UCSD-AML1 (cell line): ENCODE results near the gene CFAP299.
"Not testable (repeated sequence)": the region's sequence is repeated elsewhere in the genome, so short reads cannot be mapped to it uniquely, and the experiment has no call there.

Experiments
- DNase-seq: peaks from one replicate; lab custom pipeline; 2025; ENCODE audit not compliant: unreplicated experiment; lab: John Stamatoyannopoulos, UW

The CFAP299 gene

GRCh38 chr4:80439294-80440061 lies 103.9 kb downstream of the CFAP299 start:
- not testable (repeated sequence) for DNase-seq

DNA sequence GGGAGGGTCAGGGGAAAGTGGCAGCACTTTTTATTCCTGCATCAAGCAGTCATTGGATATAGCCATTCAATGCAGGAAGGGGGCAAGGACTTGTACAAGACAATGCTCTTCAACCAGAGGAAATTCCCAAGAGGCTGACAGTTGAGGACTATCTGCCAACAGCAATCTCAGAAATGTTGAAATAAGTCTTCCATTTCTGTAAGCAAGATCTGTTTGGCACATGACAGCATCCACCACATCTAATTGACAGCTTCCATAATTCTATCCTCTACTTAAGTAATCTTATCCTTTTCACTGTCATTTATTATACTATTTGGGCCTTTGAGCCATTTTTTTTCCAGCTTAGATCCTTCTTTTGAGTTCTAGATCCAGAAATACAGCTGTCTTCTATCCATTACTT lies 110.7 kb downstream of the CFAP299 start:
- DNase-seq: no peak

- DNase-seq: no peak
Measured at GRCh38 chr4:80446664-80447063, 111.1 kb downstream of the CFAP299 start.

GRCh38 chr4:80447493-80447892 lies 112.0 kb downstream of the CFAP299 start:
- no peak for DNase-seq

DNA sequence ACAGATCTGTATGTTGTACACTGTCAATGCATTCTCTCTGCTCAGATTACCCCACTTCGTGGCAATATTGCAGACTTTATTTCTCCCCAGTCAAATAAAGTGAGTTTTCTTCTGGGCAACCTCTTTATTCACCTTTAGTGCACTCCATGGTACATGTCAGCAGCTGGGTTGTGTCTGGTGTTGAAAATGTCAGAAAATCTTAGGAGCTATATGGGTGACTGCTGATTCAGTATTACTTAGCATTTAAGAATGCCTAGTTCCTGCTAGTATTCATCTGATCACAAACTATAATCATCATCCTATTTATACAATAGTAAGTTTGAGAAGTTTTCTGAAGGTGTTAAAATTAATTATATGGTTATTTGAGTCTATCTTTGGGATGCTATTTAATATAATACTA lies 112.5 kb downstream of the CFAP299 start:
- DNase-seq: no peak

DNA sequence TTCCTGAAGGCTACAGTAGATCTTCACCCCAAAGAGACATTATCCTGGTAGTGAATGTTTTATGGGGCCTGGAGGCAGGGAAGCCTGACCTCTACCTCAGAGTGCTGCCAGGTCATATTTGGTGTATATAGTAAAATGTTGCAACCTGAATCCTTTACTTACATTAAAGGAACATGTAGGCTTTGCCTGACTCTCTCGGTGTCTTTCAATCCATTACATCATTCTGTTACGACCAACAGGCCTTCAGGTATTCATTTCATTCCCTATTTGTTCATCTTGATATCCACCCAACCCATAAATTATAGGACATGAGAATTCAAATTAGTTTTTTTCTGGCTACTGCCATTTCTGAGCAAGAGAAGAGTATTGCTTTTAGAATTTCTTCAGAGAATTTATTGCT lies 116.5 kb downstream of the CFAP299 start:
- DNase-seq: no peak

- no peak for DNase-seq
Measured at GRCh38 chr4:80452768-80453167, 117.2 kb downstream of the CFAP299 start.

DNA sequence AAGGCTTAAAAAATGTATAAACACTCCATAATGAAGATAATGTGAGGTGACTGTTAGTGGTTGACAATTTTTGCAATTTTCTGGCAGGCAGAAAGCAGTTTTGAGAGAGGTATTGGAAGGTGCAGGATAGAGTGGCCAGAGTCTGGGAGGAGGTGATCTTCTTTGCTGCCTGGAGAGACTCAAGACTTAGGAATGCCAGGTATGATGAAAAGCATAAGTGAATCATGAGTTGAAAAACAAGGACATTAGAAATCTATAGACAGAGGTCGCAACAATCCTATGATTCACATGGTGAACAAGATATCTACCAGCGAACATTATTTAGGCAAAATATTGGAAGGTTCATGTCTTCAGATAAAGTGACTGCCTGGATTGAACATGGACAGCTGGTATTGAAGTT lies 118.5 kb downstream of the CFAP299 start:
- no peak for DNase-seq

GRCh38 chr4:80454556-80454955 lies 119.0 kb downstream of the CFAP299 start:
- no peak for DNase-seq

DNA sequence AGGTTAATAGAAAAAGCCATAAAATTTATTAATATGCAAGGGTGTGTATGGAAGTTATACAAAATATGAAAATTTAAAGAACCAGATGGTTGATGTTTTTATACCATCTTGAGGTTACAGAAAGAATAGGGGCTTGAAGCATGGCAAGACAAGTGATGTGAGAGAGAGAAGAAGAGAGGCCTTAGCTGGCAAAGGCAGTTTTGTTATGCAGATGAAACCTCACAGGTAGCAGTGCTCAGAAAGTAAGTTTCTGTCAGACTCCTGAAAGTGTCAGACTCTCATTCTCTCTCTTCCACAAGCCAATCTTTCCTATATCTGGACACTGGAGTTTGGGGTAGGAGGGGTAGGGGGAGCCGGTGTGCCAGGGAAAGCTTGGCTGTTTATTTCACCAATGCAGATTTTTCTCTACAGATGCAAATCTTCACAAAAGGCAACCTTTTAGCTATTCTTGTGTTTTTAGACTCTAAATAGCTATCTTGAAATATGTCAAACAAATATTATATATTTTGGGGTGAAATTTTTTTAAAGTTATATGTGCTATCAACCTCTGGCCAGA lies 124.5 kb downstream of the CFAP299 start:
- DNase-seq: no peak

- DNase-seq: no peak
Measured at GRCh38 chr4:80461412-80461811, 125.9 kb downstream of the CFAP299 start.

GRCh38 chr4:80462621-80463091 lies 127.1 kb downstream of the CFAP299 start:
- no peak for DNase-seq

DNA sequence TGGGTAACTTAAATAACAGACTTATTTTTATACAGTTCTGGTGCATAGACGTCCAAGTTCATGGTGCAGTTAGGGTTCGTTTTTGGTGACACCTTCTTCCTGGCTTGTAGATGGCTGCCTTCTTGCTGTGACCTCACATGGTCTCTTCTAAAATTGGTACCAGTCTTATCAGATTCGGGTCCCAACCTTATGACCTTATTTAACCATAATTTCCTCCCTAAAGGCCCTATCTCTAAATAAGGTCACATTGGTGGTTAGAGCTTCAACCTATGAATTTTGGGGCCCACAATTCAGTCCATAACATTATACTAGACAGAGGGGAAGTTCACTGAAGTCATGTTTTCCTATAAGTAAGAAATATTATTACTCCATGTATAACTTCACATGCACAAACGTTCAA lies 128.0 kb downstream of the CFAP299 start:
- no peak for DNase-seq

DNA sequence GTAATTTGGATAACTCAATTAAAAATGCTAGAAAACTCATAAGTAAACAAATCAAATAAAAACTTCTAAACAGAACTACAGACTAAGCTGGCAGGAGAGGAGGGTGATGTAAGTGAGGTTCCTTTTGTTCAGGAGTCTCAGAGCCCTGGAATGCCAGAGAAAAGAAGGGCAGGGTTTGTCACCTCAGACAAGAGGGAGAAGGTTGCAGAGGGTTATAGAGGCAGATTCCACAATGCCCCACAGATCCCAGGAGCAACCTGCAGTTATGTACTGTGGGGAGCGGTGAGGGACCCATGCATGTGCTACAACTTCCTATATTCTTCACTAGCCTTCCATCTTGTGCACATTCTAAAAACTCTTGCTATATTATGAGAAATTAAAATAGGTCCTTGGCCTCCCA lies 129.7 kb downstream of the CFAP299 start:
- no peak for DNase-seq

- no peak for DNase-seq
Measured at GRCh38 chr4:80465736-80466135, 130.2 kb downstream of the CFAP299 start.

DNA sequence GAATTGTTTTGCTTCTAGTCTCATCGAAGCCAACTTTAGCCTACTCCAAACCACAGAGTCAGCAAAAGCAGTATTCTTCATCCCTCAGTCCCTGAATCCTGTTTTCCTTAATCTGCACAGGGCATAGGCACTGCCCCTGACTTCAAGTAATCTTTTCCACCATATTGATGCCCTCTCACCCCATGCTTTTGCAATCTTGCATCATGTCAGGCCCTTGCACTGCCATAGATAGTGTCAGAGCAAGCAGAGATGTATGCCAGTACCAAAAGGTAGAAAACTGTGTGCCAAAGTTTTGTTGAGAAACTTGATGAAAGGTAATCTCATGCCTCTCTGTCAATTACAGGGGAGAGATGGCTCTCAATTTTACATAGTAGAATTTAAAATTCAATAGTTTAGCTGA lies 131.1 kb downstream of the CFAP299 start:
- DNase-seq: no peak

DNA sequence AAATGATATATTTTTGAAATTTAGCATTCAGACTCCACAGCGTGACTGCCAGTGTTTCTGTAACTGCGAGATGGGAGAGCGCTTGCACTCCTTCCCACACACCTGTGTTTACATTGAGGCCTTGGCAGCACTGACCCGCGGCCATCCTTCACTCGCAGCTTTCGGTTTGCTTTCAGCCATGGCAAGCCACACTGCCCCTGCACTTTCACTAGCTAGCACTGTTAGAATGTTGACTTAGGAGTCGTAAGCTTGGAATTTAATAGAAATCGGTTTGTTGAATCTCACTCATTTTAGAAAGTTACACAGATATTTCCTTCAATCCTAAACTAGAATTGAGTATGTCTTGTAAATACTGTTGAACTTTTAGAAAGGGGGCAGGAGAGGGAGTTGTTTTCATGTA lies 136.2 kb downstream of the CFAP299 start:
- DNase-seq: no peak

- DNase-seq: no peak
Measured at GRCh38 chr4:80475236-80475635, 139.7 kb downstream of the CFAP299 start.

GRCh38 chr4:80475798-80476197 lies 140.3 kb downstream of the CFAP299 start:
- DNase-seq: no peak

GRCh38 chr4:80484712-80485111 lies 149.2 kb downstream of the CFAP299 start:
- no peak for DNase-seq

- no peak for DNase-seq
Measured at GRCh38 chr4:80486603-80487002, 151.1 kb downstream of the CFAP299 start.

DNA sequence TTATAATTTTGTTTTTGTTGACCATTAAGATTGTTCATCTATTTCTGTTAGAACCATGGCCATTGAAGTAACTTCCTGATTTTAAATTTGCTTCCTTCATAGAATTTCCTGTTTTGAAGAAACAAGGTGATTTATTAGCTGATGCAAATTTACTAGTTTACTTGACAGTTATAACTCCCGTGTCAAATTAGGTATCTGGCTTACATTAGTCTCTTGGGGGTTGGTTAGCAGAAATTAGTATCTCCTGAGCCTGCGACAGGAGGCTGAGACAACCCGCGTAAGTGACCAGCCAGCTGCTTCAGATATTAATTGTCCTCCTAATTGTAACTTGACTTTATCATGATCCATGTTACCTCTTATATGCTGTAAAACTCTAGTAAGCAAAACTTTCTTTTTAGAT lies 154.3 kb downstream of the CFAP299 start:
- no peak for DNase-seq

DNA sequence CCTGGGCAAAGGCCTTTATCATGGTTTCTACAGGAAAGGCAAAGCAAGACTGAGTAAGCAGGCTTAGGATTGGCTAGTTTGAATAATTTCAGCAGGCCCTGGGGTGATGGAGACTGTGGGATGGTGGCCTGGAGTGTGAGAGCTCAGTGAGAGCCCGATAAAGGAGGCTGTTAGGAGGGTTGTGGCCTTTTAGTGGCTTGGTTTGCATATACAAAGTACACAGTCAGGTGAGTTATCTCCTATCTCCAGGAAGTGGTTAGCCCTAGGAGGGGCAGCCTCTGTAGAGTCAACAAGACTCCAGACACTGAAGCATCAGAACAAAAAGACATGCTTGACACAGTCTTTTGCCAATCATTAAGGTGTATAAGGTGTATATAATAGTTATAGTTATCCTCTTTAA lies 157.2 kb downstream of the CFAP299 start:
- DNase-seq: no peak
